Endothelial cell of hepatic sinusoid (primary cell): ENCODE data around the gene THSD7B.
"Not testable (repeated sequence)": the region's sequence is repeated elsewhere in the genome, so short reads cannot be mapped to it uniquely, and the experiment has no call there.

ENCODE experiments used
- in situ Hi-C: cut with HindIII; loops from 2 replicates; pipeline ENCODE4 v1.10.0; 2017; ENCODE audit warnings: low sequenced_read_pairs

Gene THSD7B, protein sequence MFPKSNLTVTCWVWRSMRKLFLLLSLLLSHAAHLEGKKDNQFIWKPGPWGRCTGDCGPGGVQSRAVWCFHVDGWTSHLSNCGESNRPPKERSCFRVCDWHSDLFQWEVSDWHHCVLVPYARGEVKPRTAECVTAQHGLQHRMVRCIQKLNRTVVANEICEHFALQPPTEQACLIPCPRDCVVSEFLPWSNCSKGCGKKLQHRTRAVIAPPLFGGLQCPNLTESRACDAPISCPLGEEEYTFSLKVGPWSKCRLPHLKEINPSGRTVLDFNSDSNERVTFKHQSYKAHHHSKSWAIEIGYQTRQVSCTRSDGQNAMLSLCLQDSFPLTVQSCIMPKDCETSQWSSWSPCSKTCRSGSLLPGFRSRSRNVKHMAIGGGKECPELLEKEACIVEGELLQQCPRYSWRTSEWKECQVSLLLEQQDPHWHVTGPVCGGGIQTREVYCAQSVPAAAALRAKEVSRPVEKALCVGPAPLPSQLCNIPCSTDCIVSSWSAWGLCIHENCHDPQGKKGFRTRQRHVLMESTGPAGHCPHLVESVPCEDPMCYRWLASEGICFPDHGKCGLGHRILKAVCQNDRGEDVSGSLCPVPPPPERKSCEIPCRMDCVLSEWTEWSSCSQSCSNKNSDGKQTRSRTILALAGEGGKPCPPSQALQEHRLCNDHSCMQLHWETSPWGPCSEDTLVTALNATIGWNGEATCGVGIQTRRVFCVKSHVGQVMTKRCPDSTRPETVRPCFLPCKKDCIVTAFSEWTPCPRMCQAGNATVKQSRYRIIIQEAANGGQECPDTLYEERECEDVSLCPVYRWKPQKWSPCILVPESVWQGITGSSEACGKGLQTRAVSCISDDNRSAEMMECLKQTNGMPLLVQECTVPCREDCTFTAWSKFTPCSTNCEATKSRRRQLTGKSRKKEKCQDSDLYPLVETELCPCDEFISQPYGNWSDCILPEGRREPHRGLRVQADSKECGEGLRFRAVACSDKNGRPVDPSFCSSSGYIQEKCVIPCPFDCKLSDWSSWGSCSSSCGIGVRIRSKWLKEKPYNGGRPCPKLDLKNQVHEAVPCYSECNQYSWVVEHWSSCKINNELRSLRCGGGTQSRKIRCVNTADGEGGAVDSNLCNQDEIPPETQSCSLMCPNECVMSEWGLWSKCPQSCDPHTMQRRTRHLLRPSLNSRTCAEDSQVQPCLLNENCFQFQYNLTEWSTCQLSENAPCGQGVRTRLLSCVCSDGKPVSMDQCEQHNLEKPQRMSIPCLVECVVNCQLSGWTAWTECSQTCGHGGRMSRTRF (N-terminal part only)

DNA sequence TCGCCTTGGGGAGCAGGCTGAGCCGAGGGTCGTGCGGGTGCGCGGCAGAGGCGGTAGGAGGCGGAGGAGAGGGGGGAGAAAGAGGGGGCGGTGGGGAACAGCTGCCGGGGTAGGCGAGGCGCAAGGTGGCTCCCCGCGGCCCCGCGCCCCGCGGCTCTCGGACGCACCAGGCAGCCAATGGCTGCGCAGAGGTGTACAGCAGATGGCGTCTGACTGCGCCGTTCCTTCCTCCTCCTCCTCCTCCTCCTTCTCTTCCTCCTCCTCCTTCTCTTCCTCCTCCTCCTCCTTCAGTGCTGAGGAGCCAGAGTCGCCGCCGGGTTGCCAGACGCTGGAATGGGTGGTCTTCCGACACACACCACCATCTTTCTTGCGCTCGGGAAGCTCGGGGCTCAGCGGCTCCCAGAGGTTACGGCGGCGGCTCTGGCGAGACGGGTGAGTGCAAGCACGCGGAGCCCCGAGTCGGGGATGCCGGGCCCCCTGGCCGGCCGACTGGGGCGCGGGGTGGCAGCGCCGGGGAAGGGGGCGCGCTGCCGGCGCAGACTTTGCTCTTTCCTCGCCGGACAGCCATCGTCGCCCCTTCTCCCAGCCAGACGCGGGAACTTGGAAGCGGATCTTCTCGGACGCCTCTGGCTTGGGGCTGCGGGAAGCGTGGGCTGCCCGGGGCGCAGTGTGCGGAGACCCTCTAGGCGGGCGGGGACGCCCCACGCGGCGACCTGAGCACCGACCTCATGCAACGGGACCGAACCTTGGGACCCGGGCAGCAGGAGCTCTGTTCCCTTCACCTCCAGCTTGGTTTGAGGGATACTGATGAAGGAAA lies at the start of gene THSD7B:
THSD7B (plus strand) TSS at position 290 of the 817 bp plus-strand sequence. CDS start 116,634 bp downstream, outside the sequence.
- in situ Hi-C loops, result no loop called here

GRCh38 chr2:136718273-136718672 lies 47.1 kb upstream of the THSD7B start:
- in situ Hi-C loops, result no loop called here

- in situ Hi-C loops, result no loop called here
Measured at GRCh38 chr2:136727973-136728699, 37.2 kb upstream of the THSD7B start.

DNA sequence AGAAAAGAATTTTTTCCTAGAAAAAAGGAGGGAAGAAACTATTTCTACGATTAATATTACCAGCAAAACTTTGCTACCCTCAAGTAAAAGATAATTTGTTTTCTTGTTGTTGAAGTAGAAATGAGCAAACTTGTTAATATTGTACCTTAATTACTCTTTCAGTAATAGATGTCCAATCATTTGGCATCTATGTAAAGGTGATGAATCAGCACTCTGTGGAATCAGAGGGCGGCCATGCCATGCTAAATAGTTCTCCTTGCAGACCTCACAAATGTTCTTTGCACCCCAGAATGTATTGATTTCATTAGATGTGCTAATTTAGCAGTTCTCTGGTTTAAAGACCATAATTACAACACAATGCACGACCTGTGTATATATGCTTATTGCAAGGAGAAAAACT lies 29.1 kb upstream of the THSD7B start:
- in situ Hi-C loops, result no loop called here

- in situ Hi-C loops, result no loop called here
Measured at GRCh38 chr2:136738044-136738443, 27.3 kb upstream of the THSD7B start.

- in situ Hi-C loops, result no loop called here
Measured at GRCh38 chr2:136741471-136741870, 23.9 kb upstream of the THSD7B start.

DNA sequence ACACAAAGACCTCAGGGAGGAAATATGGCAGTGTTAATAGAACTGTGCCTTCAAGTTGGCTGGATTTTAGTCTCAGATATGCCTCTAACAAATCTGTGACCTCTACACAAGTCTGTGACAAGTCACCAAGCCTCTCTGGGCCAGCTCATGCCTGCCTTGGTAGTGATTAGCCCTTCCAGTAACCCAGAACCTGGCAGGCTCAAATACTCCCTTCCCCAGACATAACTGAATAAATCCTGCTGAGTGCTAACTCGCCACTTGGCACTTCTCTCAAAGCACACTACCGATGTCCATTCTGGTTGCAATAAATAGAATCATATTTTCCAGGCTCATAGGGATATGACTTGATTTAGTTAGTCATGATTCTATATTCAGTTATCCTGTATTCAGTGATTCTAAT lies 15.3 kb upstream of the THSD7B start:
- in situ Hi-C loops, result no loop called here

DNA sequence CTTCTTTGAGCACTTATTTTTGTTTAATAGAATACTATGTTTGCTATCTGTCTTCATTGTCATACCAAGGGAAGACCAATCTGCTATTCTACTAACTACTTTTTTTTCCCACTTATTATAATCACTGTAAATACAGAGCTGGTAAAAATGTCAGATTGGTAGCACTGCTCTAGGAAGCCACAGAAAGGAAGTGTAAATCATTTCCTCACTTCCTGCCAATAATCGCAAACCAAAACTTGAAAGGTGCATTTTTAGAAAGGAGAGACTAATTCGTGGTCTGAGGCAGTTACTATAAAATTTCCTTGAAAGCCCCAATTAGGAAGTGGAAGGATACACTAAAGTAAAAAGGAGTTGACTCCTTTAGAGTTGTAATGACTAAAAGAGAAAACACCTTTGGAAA lies 13.9 kb upstream of the THSD7B start:
- in situ Hi-C loops, result no loop called here

GRCh38 chr2:136758504-136758903 lies 6.8 kb upstream of the THSD7B start:
- in situ Hi-C loops, result not testable (repeated sequence)

GRCh38 chr2:136764452-136765255 lies 691 bp upstream of the THSD7B start:
- in situ Hi-C loops, result no loop called here

- in situ Hi-C loops, result no loop called here
Measured at GRCh38 chr2:136766073-136766404, 694 bp downstream of the THSD7B start.

DNA sequence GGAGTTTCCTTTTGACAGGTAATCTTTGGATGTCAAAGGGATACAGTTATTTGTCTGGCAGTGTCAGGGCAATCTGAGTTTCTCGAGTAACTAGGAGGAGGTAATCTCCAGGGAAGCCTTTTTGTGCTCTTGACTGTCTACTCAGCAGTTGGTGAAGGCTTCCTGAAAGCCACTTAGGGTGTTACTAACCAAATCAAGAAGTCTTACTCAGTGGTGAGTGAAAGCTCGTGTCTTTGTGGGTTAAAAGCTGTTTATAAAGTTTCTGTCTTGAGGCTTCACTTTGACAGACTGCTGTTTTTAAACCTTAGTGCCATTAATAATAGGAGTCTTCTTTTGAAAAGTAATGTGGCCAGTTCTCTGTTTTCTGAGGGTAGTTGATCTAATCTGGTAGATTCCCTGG lies 1.7 kb downstream of the THSD7B start:
- in situ Hi-C loops, result no loop called here

GRCh38 chr2:136769871-136770270 lies 4.5 kb downstream of the THSD7B start:
- in situ Hi-C loops, result no loop called here

DNA sequence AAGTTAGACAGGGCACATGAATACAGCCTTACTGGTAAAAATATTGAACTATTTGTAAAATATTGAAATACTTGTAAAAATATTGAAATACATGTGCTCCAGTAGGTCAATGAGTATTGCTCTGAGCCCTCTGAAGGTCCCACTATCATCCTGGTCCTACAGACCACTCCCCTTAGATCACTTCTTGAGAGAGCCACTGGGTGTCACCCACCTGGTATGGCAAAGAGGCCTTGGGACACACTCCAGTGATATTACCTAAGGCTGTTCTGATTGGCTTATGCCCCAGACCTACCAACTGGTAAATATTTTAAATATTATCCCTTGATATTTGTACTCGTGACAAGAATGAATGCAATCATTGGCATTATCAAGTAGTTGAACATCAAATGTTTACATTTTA lies 5.0 kb downstream of the THSD7B start:
- in situ Hi-C loops, result no loop called here

- in situ Hi-C loops, result no loop called here
Measured at GRCh38 chr2:136777391-136777790, 12.0 kb downstream of the THSD7B start.

- in situ Hi-C loops, result no loop called here
Measured at GRCh38 chr2:136783856-136784255, 18.5 kb downstream of the THSD7B start.

DNA sequence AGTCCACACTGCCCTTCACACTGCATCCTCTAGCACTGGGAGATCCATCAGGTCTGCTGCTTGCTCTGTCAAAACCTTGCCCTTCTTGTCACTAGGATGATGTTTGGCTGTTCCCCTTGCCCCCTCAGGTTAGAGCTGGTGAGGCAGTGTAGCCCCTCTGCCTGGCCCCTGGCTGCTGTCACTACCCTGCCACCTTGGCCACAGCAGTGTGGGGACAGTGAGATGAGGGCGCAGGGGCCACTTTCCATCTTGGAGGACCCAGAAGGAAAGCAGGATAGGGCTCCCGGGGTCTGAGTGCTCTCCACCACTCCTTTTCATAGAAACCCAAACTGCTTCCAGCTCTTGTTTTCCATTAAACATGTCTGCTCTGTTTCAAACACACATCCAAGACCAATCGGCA lies 19.9 kb downstream of the THSD7B start:
- in situ Hi-C loops, result no loop called here

- in situ Hi-C loops, result no loop called here
Measured at GRCh38 chr2:136787970-136788369, 22.6 kb downstream of the THSD7B start.

- in situ Hi-C loops, result no loop called here
Measured at GRCh38 chr2:136796339-136796738, 31.0 kb downstream of the THSD7B start.
